Upper lobe of left lung (tissue), 4 donors: ENCODE data around the gene KLHL29.
"Not testable (repeated sequence)": the region's sequence is repeated elsewhere in the genome, so short reads cannot be mapped to it uniquely, and the experiment has no call there.

ENCODE experiments used
- EP300 ChIP-seq, 4 donors: sonication (generic); formaldehyde crosslinking; IDR thresholded peaks; one replicate each; pipeline ENCODE4 v1.5.1; 2017; ENCODE audit warnings: antibody characterized with exemption in 4 of 4, control low read depth in 2 of 4
- POLR2A ChIP-seq, 4 donors: fragments of 450-650 bp; IDR thresholded peaks; one replicate each; pipeline ENCODE4 v1.5.1; 2016 to 2017; ENCODE audit warnings: antibody characterized with exemption in 4 of 4, mild to moderate bottlenecking in 2 of 4

- not testable (repeated sequence) for TF ChIP-seq EP300, POLR2A (IDR thresholded peaks at IDR 0.05)
These were observed 338.1 kb downstream of the KLHL29 start for GRCh38 chr2:23723029-23723428.
